Measurements from ENCODE around the gene USP3.

Gene USP3

GRCh38 chr15:63458794-63459395 is 45.5 kb upstream of the USP3 start:
- H4K8ac ChIP-seq (ENCODE audit: low read depth, low read length) = no peak overlapping the region
- H4K91ac ChIP-seq (ENCODE audit: low read depth, low read length) = no peak overlapping the region
- no peak overlapping the region for H4K12ac ChIP-seq (ENCODE audit: low read depth, low read length)
- no peaks in the 10 kb centered on the region for H3K79me1 ChIP-seq (ENCODE audit: low read length)
- H2AK5ac ChIP-seq (ENCODE audit: low read length) = no peak overlapping the region
- H3K36me3 ChIP-seq (ENCODE audit: control insufficient read depth in 1 of 2, insufficient read depth in 2 of 2, low read length in 2 of 2) = no peaks in the 10 kb centered on the region
- no peak overlapping the region for H3K4ac ChIP-seq (ENCODE audit: low read depth, low read length)
- H2BK120ac ChIP-seq (ENCODE audit: insufficient read depth, low read length, poor library complexity) = no peak overlapping the region
- peaks cover 10% of the 10 kb centered on the region for H3K9me3 ChIP-seq (ENCODE audit: insufficient read depth, low read depth, low read length)
- no peaks in the 10 kb centered on the region for H3K27me3 ChIP-seq (ENCODE audit: insufficient read depth, low read length)
- no peak overlapping the region for H2BK12ac ChIP-seq (ENCODE audit: low read length)
- H2BK5ac ChIP-seq (ENCODE audit: low read depth, low read length, poor library complexity) = no peak overlapping the region
- H3K18ac ChIP-seq (ENCODE audit: low read length) = no peak overlapping the region
- H3K27ac ChIP-seq (ENCODE audit: low read depth, low read length) = no peak overlapping the region
- no peak overlapping the region for H3K4me3 ChIP-seq (ENCODE audit: low read depth, low read length)
- no peak overlapping the region for H3K4me2 ChIP-seq (ENCODE audit: low read length)
- no peak for DNase-seq
- WGBS (ENCODE audit: extremely low coverage, insufficient coverage, insufficient read length) = no CpG with 5 or more reads among the region's 36 CpGs
- H3K9ac ChIP-seq (ENCODE audit: low read length) = no peak overlapping the region
- H3K4me1 ChIP-seq (ENCODE audit: control insufficient read depth in 1 of 2, insufficient read depth in 2 of 2, low read length in 2 of 2) = no peaks in the 10 kb centered on the region
- H3K23ac ChIP-seq (ENCODE audit: low read length) = no peak overlapping the region
- no peak overlapping the region for H3K14ac ChIP-seq (ENCODE audit: low read length)
- H2AFZ ChIP-seq (ENCODE audit: insufficient read depth, low read length, poor library complexity) = no peak overlapping the region
- no peaks in the 10 kb centered on the region for H3K79me2 ChIP-seq (ENCODE audit: control insufficient read depth, insufficient read depth, low read length, poor library complexity)

GRCh38 chr15:63460210-63461155 is 43.9 kb upstream of the USP3 start:
- H3K4me1 ChIP-seq (ENCODE audit: control insufficient read depth in 1 of 2, insufficient read depth in 2 of 2, low read length in 2 of 2) = no peaks in the 10 kb centered on the region
- peaks cover 10% of the 10 kb centered on the region for H3K9me3 ChIP-seq (ENCODE audit: insufficient read depth, low read depth, low read length)
- H2AFZ ChIP-seq (ENCODE audit: insufficient read depth, low read length, poor library complexity) = no peak overlapping the region
- H3K36me3 ChIP-seq (ENCODE audit: control insufficient read depth in 1 of 2, insufficient read depth in 2 of 2, low read length in 2 of 2) = no peaks in the 10 kb centered on the region
- no peaks in the 10 kb centered on the region for H3K27me3 ChIP-seq (ENCODE audit: insufficient read depth, low read length)
- H4K8ac ChIP-seq (ENCODE audit: low read depth, low read length) = no peak overlapping the region
- no peak overlapping the region for H2BK5ac ChIP-seq (ENCODE audit: low read depth, low read length, poor library complexity)
- no peaks in the 10 kb centered on the region for H3K79me1 ChIP-seq (ENCODE audit: low read length)
- H3K4me3 ChIP-seq (ENCODE audit: low read depth, low read length) = no peak overlapping the region
- WGBS (ENCODE audit: extremely low coverage, insufficient coverage, insufficient read length) = no CpG with 5 or more reads among the region's 15 CpGs
- H3K4me2 ChIP-seq (ENCODE audit: low read length) = no peak overlapping the region
- no peak overlapping the region for H3K14ac ChIP-seq (ENCODE audit: low read length)
- H4K91ac ChIP-seq (ENCODE audit: low read depth, low read length) = no peak overlapping the region
- no peaks in the 10 kb centered on the region for H3K79me2 ChIP-seq (ENCODE audit: control insufficient read depth, insufficient read depth, low read length, poor library complexity)
- no peak overlapping the region for H3K18ac ChIP-seq (ENCODE audit: low read length)
- H4K12ac ChIP-seq (ENCODE audit: low read depth, low read length) = no peak overlapping the region
- no peak overlapping the region for H3K4ac ChIP-seq (ENCODE audit: low read depth, low read length)
- H2AK5ac ChIP-seq (ENCODE audit: low read length) = no peak overlapping the region
- no peak overlapping the region for H2BK12ac ChIP-seq (ENCODE audit: low read length)
- no peak overlapping the region for H3K27ac ChIP-seq (ENCODE audit: low read depth, low read length)
- H3K9ac ChIP-seq (ENCODE audit: low read length) = no peak overlapping the region
- H2BK120ac ChIP-seq (ENCODE audit: insufficient read depth, low read length, poor library complexity) = no peak overlapping the region
- DNase-seq = no peak
- no peak overlapping the region for H3K23ac ChIP-seq (ENCODE audit: low read length)

GRCh38 chr15:63461230-63461985 is 43.0 kb upstream of the USP3 start:
- Histone ChIP-seq H2BK12ac (ENCODE audit: low read length) (no peak overlapping the region), H4K8ac (ENCODE audit: low read depth, low read length) (no peak overlapping the region)
- no CpG with 5 or more reads among the region's 22 CpGs for WGBS (ENCODE audit: extremely low coverage, insufficient coverage, insufficient read length)

DNA sequence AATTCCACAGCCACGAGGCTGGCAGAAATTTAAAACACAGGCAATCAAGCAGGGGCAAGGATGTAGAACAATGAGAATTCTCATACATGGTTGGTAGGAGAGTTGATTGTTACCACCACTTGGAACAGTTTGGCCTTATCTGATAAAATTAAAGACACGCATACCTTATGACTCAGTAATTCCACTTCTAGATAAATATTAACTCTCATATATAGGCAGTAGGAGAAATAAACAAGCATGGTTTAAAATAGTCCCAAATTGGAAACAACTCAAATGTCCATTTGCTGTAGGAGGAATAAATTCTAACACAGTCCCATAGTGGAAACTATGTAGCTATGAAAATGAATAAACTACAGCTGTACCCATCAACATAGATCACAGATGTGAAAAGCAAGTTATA is 42.3 kb upstream of the USP3 start:
- Histone ChIP-seq H3K23ac (ENCODE audit: low read length) (no peak overlapping the region), H3K9ac (ENCODE audit: low read length) (no peak overlapping the region), H3K18ac (ENCODE audit: low read length) (no peak overlapping the region), H4K91ac (ENCODE audit: low read depth, low read length) (no peak overlapping the region), H3K14ac (ENCODE audit: low read length) (no peak overlapping the region), H3K27me3 (ENCODE audit: insufficient read depth, low read length) (no peaks in the 10 kb centered on the region), H2BK12ac (ENCODE audit: low read length) (no peak overlapping the region), H4K8ac (ENCODE audit: low read depth, low read length) (no peak overlapping the region), H3K9me3 (ENCODE audit: insufficient read depth, low read depth, low read length) (peaks cover 10% of the 10 kb centered on the region), H2BK5ac (ENCODE audit: low read depth, low read length, poor library complexity) (no peak overlapping the region), H3K27ac (ENCODE audit: low read depth, low read length) (no peak overlapping the region), H3K4ac (ENCODE audit: low read depth, low read length) (no peak overlapping the region), H3K4me1 (ENCODE audit: control insufficient read depth in 1 of 2, insufficient read depth in 2 of 2, low read length in 2 of 2) (no peaks in the 10 kb centered on the region), H3K4me2 (ENCODE audit: low read length) (no peak overlapping the region), H3K79me2 (ENCODE audit: control insufficient read depth, insufficient read depth, low read length, poor library complexity) (no peaks in the 10 kb centered on the region), H2AK5ac (ENCODE audit: low read length) (no peak overlapping the region), H2BK120ac (ENCODE audit: insufficient read depth, low read length, poor library complexity) (no peak overlapping the region), H3K4me3 (ENCODE audit: low read depth, low read length) (no peak overlapping the region), H3K36me3 (ENCODE audit: control insufficient read depth in 1 of 2, insufficient read depth in 2 of 2, low read length in 2 of 2) (no peaks in the 10 kb centered on the region), H2AFZ (ENCODE audit: insufficient read depth, low read length, poor library complexity) (no peak overlapping the region), H4K12ac (ENCODE audit: low read depth, low read length) (no peak overlapping the region), H3K79me1 (ENCODE audit: low read length) (no peaks in the 10 kb centered on the region)
- no CpG with 5 or more reads among the region's 2 CpGs for WGBS (ENCODE audit: extremely low coverage, insufficient coverage, insufficient read length)
- peak in 1 of 2 donors; percentile 57 for DNase-seq

More at GRCh38 chr15:63461230-63461985, 43.0 kb upstream of the USP3 start:
- Histone ChIP-seq H3K4me1 (ENCODE audit: control insufficient read depth in 1 of 2, insufficient read depth in 2 of 2, low read length in 2 of 2) (no peaks in the 10 kb centered on the region), H3K27me3 (ENCODE audit: insufficient read depth, low read length) (no peaks in the 10 kb centered on the region), H4K12ac (ENCODE audit: low read depth, low read length) (no peak overlapping the region), H3K4me2 (ENCODE audit: low read length) (no peak overlapping the region), H3K4me3 (ENCODE audit: low read depth, low read length) (no peak overlapping the region), H3K23ac (ENCODE audit: low read length) (no peak overlapping the region), H2BK120ac (ENCODE audit: insufficient read depth, low read length, poor library complexity) (no peak overlapping the region), H2BK5ac (ENCODE audit: low read depth, low read length, poor library complexity) (no peak overlapping the region), H4K91ac (ENCODE audit: low read depth, low read length) (no peak overlapping the region), H2AFZ (ENCODE audit: insufficient read depth, low read length, poor library complexity) (no peak overlapping the region), H3K79me1 (ENCODE audit: low read length) (no peaks in the 10 kb centered on the region), H3K9ac (ENCODE audit: low read length) (no peak overlapping the region), H3K79me2 (ENCODE audit: control insufficient read depth, insufficient read depth, low read length, poor library complexity) (no peaks in the 10 kb centered on the region), H3K27ac (ENCODE audit: low read depth, low read length) (no peak overlapping the region), H3K18ac (ENCODE audit: low read length) (no peak overlapping the region), H3K36me3 (ENCODE audit: control insufficient read depth in 1 of 2, insufficient read depth in 2 of 2, low read length in 2 of 2) (no peaks in the 10 kb centered on the region), H2AK5ac (ENCODE audit: low read length) (no peak overlapping the region), H3K4ac (ENCODE audit: low read depth, low read length) (no peak overlapping the region), H3K14ac (ENCODE audit: low read length) (no peak overlapping the region), H3K9me3 (ENCODE audit: insufficient read depth, low read depth, low read length) (peaks cover 10% of the 10 kb centered on the region)
- no peak for DNase-seq
